DND-41 (cell line): Measurements from ENCODE around the gene VRTN.

Source experiments
- ATAC-seq: fragments of 200-7000 bp; cut with Tn5 transposase; 3 replicates; pipeline ENCODE4 v1.9.1; 2021; ENCODE audit warnings: low read depth; ENCODE audit not compliant: insufficient read depth
- DNase-seq: peaks from one replicate; pipeline ENCODE4 v3.0.0-alpha.2; 2020
- H2AFZ ChIP-seq: 2 replicates; pipeline ENCODE4 v1.6.0; 2012; ENCODE audit warnings: low read depth, low read length
- H3K27ac ChIP-seq: 2 replicates; pipeline ENCODE4 v1.5.1; 2012; ENCODE audit warnings: low read length, inconsistent platforms
- H3K27me3 ChIP-seq: fragments of 200-600 bp; sonication (generic); 2 replicates; pipeline ENCODE4 v1.6.0; 2012; ENCODE audit warnings: low read length, mild to moderate bottlenecking, inconsistent platforms; ENCODE audit not compliant: insufficient read depth, poor library complexity
- H3K36me3 ChIP-seq: 2 replicates; pipeline ENCODE4 v1.5.1; 2012; ENCODE audit warnings: low read length, inconsistent platforms; ENCODE audit not compliant: insufficient read depth
- H3K4me1 ChIP-seq: 2 replicates; pipeline ENCODE4 v1.5.1; 2012; ENCODE audit warnings: mild to moderate bottlenecking, low read length; ENCODE audit not compliant: insufficient read depth
- H3K4me2 ChIP-seq: 2 replicates; pipeline ENCODE4 v1.6.0; 2012; ENCODE audit warnings: mild to moderate bottlenecking, moderate library complexity, low read length, inconsistent platforms; ENCODE audit not compliant: insufficient read depth
- H3K4me3 ChIP-seq, 2 experiments: fragments of 200-600 bp in 1 of 2; shearing (Covaris generic) in 1 of 2; 2 replicates each; pipeline ENCODE4 v1.5.1; 2012 to 2016; ENCODE audit warnings: inconsistent platforms in 2 of 2, low read length in 2 of 2, mild to moderate bottlenecking in 2 of 2, low read depth in 1 of 2, moderate library complexity in 1 of 2
- H3K79me2 ChIP-seq: 2 replicates; pipeline ENCODE4 v1.6.0; 2012; ENCODE audit warnings: low read length, inconsistent platforms; ENCODE audit not compliant: insufficient read depth
- H3K9ac ChIP-seq: 2 replicates; pipeline ENCODE4 v1.6.0; 2012; ENCODE audit warnings: low read depth, mild to moderate bottlenecking, inconsistent platforms, low read length, moderate library complexity
- H3K9me3 ChIP-seq: 2 replicates; pipeline ENCODE4 v1.5.1; 2012; ENCODE audit warnings: low read length, moderate library complexity, mild to moderate bottlenecking, inconsistent platforms; ENCODE audit not compliant: insufficient read depth, severe bottlenecking
- H4K20me1 ChIP-seq: 2 replicates; pipeline ENCODE4 v1.6.0; 2012; ENCODE audit warnings: low read length; ENCODE audit not compliant: insufficient read depth
- CTCF ChIP-seq: IDR thresholded peaks from 2 replicates; pipeline ENCODE4 v1.5.1; 2012; ENCODE audit warnings: borderline replicate concordance, low read length, moderate library complexity, mild to moderate bottlenecking; ENCODE audit not compliant: poor library complexity, severe bottlenecking; ENCODE audit errors: extremely low read depth
- EZH2 ChIP-seq: IDR thresholded peaks from 3 replicates; pipeline ENCODE4 v1.6.1; 2012; ENCODE audit warnings: borderline replicate concordance, low read depth, mild to moderate bottlenecking, moderate library complexity, low read length, inconsistent platforms; ENCODE audit not compliant: severe bottlenecking

The VRTN gene

DNA sequence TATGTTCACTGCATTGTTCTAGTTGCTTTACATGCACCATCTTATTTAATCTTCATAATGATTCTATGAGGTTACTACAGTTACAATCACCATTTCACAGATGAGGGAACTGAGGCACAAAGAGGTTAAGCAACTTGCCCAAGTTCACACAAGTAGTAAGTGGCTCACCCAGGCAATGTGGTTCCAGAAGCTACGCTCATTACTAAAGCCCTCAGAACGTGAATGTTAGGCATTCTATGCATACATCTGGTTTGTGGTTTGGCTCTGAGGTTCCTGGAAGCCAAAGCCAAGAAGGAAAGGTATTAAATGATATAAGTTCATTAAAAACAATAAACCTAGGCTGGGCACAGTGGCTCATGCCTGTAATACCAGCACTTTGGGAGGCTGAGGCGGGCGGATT lies 14.4 kb upstream of the VRTN start:
- H3K9me3 ChIP-seq, result no peaks in the 10 kb centered on the region
- H3K4me3 ChIP-seq, result no peak overlapping the region
- H3K27ac ChIP-seq, result no peak overlapping the region
- TF ChIP-seq CTCF, result no peak
- no peak for TF ChIP-seq EZH2
- no peaks in the 10 kb centered on the region for H3K36me3 ChIP-seq
- no peak overlapping the region for H3K9ac ChIP-seq
- no peak for DNase-seq
- ATAC-seq, result no peak
- no peak overlapping the region for H2AFZ ChIP-seq
- H3K4me1 ChIP-seq, result no peaks in the 10 kb centered on the region
- no peaks in the 10 kb centered on the region for H4K20me1 ChIP-seq
- H3K4me2 ChIP-seq, result no peak overlapping the region
- peaks cover 5% of the 10 kb centered on the region for H3K27me3 ChIP-seq
- H3K79me2 ChIP-seq, result no peaks in the 10 kb centered on the region

GRCh38 chr14:74346341-74346740 lies 1.9 kb upstream of the VRTN start:
- no peak overlapping the region for H2AFZ ChIP-seq
- H3K9me3 ChIP-seq, result no peaks in the 10 kb centered on the region
- no peak overlapping the region for H3K9ac ChIP-seq
- DNase-seq (no peak), ATAC-seq (no peak)
- no peak overlapping the region for H3K27ac ChIP-seq
- TF ChIP-seq EZH2, result no peak
- TF ChIP-seq CTCF, result no peak
- H3K79me2 ChIP-seq, result no peaks in the 10 kb centered on the region
- no peaks in the 10 kb centered on the region for H3K4me1 ChIP-seq
- no peaks in the 10 kb centered on the region for H3K36me3 ChIP-seq
- H3K4me3 ChIP-seq, result no peak overlapping the region
- peaks cover 13% of the 10 kb centered on the region for H3K27me3 ChIP-seq
- no peak overlapping the region for H3K4me2 ChIP-seq
- no peaks in the 10 kb centered on the region for H4K20me1 ChIP-seq

- H3K27ac ChIP-seq, result no peak overlapping the region
- no peaks in the 10 kb centered on the region for H3K9me3 ChIP-seq
- DNase-seq (no peak), ATAC-seq (no peak)
- H3K27me3 ChIP-seq, result peaks cover 13% of the 10 kb centered on the region
- no peak overlapping the region for H2AFZ ChIP-seq
- H4K20me1 ChIP-seq, result no peaks in the 10 kb centered on the region
- no peaks in the 10 kb centered on the region for H3K36me3 ChIP-seq
- no peaks in the 10 kb centered on the region for H3K4me1 ChIP-seq
- TF ChIP-seq EZH2, result no peak
- H3K79me2 ChIP-seq, result no peaks in the 10 kb centered on the region
- H3K4me2 ChIP-seq, result no peak overlapping the region
- H3K4me3 ChIP-seq, result no peak overlapping the region
- no peak overlapping the region for H3K9ac ChIP-seq
Measured at GRCh38 chr14:74347097-74347794, 1.0 kb upstream of the VRTN start.

- no peaks in the 10 kb centered on the region for H3K4me1 ChIP-seq
- no peaks in the 10 kb centered on the region for H3K36me3 ChIP-seq
- no peak overlapping the region for H3K4me3 ChIP-seq
- H3K9ac ChIP-seq, result no peak overlapping the region
- H4K20me1 ChIP-seq, result no peaks in the 10 kb centered on the region
- TF ChIP-seq CTCF, result no peak
- TF ChIP-seq EZH2, result no peak
- no peaks in the 10 kb centered on the region for H3K9me3 ChIP-seq
- no peak for ATAC-seq
- H3K4me2 ChIP-seq, result no peak overlapping the region
- H3K27me3 ChIP-seq, result peaks cover 13% of the 10 kb centered on the region
- H3K79me2 ChIP-seq, result no peaks in the 10 kb centered on the region
- H3K27ac ChIP-seq, result no peak overlapping the region
- H2AFZ ChIP-seq, result no peak overlapping the region
- no peak for DNase-seq
Measured at GRCh38 chr14:74347795-74348100, 523 bp upstream of the VRTN start.
